ENCODE data around the gene KRT7.

DNA sequence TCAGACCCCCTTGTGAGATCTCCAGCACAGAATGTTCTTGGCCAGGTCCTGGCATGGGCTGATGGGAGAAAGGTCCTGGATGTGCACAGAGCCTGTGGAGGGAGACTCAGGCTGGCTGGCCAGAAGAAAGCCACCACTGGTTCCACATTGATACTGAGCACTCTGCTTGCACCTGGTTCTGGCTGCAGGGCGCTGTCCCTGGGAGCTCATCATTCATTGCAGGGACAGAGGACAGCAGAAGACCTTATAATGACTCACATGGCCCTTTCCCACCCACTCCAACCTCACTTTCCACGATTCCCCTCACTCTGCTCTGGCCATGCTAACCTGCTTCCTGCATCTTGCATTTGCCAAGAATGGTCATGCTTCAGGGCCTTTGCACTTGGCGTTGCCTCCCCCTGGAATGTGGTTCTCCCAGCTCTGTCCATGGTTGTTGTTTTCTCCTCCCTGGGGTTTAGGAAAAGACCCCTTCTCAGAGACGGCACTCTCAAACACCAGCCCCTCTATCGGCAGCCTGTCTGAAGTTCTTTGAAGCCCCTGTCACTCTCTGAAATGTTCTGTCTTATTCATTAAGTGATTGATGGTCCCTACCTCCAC lies 10.3 kb downstream of the KRT7 start:
- TF ChIP-seq, protein P1, sequence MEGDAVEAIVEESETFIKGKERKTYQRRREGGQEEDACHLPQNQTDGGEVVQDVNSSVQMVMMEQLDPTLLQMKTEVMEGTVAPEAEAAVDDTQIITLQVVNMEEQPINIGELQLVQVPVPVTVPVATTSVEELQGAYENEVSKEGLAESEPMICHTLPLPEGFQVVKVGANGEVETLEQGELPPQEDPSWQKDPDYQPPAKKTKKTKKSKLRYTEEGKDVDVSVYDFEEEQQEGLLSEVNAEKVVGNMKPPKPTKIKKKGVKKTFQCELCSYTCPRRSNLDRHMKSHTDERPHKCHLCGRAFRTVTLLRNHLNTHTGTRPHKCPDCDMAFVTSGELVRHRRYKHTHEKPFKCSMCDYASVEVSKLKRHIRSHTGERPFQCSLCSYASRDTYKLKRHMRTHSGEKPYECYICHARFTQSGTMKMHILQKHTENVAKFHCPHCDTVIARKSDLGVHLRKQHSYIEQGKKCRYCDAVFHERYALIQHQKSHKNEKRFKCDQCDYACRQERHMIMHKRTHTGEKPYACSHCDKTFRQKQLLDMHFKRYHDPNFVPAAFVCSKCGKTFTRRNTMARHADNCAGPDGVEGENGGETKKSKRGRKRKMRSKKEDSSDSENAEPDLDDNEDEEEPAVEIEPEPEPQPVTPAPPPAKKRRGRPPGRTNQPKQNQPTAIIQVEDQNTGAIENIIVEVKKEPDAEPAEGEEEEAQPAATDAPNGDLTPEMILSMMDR (IDR thresholded peaks at IDR 0.05; ENCODE audit: low read depth, low read length): no peak
- TF ChIP-seq EZH2phosphoT487 (IDR thresholded peaks at IDR 0.05; ENCODE audit: low read depth): no peak

All from OCI-LY3 (cell line).